Heart right ventricle (tissue), 16 donors: ENCODE results near the gene GLRX5. TPM values are rescaled to one million over a fixed set of nuclear protein-coding genes. Genes with fewer than 3 reads are reported as not detected.

Experiments
- ATAC-seq, 8 donors: fragments of 200-7000 bp; cut with Tn5 transposase; one replicate each; pipeline ENCODE4 v1.9.1; 2020; ENCODE audit warnings: mild to moderate bottlenecking in 8 of 8, moderate library complexity in 8 of 8, moderate number of reproducible peaks in 1 of 8
- DNase-seq, 2 donors: peaks; one replicate each; pipeline ENCODE4 v3.0.0-alpha.2; 2020
- H3K27ac ChIP-seq, 10 donors: fragments of 200-600 bp; sonication (generic) in 2 of 10; one replicate each; pipeline versions ENCODE4 v1.5.0 to v1.8.0; 2020 to 2022; ENCODE audit warnings: mild to moderate bottlenecking in 3 of 10
- H3K27me3 ChIP-seq, 7 donors: fragments of 200-600 bp; one replicate each; pipeline ENCODE4 v1.8.0; 2021 to 2022; ENCODE audit warnings: mild to moderate bottlenecking in 2 of 7
- H3K36me3 ChIP-seq, 9 donors: fragments of 200-600 bp; sonication (generic) in 1 of 9; one replicate each; pipeline versions ENCODE4 v1.5.0 to v1.8.0; 2020 to 2022; ENCODE audit warnings: mild to moderate bottlenecking in 2 of 9
- H3K4me1 ChIP-seq, 9 donors: fragments of 200-600 bp; sonication (generic) in 1 of 9; one replicate each; pipeline versions ENCODE4 v1.5.0 to v1.8.0; 2020 to 2022; ENCODE audit warnings: mild to moderate bottlenecking in 4 of 9
- H3K4me3 ChIP-seq, 10 donors: fragments of 200-600 bp; sonication (generic) in 2 of 10; one replicate each; pipeline versions ENCODE4 v1.5.0 to v1.8.0; 2020 to 2022; ENCODE audit warnings: mild to moderate bottlenecking in 7 of 10, moderate library complexity in 2 of 10
- H3K9me3 ChIP-seq, 11 donors: fragments of 200-600 bp in 10 of 11; sonication (generic) in 2 of 11; one replicate each; pipeline versions ENCODE4 v1.5.0 to v1.8.0; 2013 to 2022; ENCODE audit warnings: mild to moderate bottlenecking in 2 of 11, control low read depth in 1 of 11, moderate library complexity in 1 of 11
- CTCF ChIP-seq, 9 donors: fragments of 200-600 bp; sonication (generic) in 2 of 9; IDR thresholded peaks; one replicate each; pipeline versions ENCODE4 v1.5.0 to v1.8.0; 2021 to 2022; ENCODE audit warnings: antibody characterized with exemption in 9 of 9, mild to moderate bottlenecking in 5 of 9, moderate library complexity in 1 of 9
- WGBS, 2 donors: extraction: QIAGEN DNeasy Blood & Tissue Kit; methylation state at CpG; one replicate each; pipeline ENCODE4 v1.1.7; 2013; ENCODE audit warnings: inconsistent platforms in 1 of 2; 5-methylcytosine and 5-hydroxymethylcytosine counted together
- intact Hi-C, 10 donors: fragments of 100-400 bp; cut with DNase I; formaldehyde crosslinking; loops; one replicate each; pipeline versions ENCODE4 v1.11.1 to v1.14.2; 2022
- polyA plus RNA-seq, 2 donors: library from polyadenylated mRNA; stranded (reverse); fragments of 200-250 nt; gene quantifications; one replicate each; pipeline ENCODE4 v1.2.3, GENCODE V29; 2013
- total RNA-seq, 10 donors: library from RNA; stranded (reverse); fragmentation: NEBNext Ultra II Directional in 3 of 10; extraction: Animal tissue kit (Norgen Biotek cat#: 25700) in 3 of 10; gene quantifications; one replicate each; pipeline versions ENCODE4 v1.2.1 to v1.2.4, GENCODE V29; 2021 to 2023
- donor health status: Arrhythmogenic right ventricular cardiomyopathy.
- donor health status: ischemic (EF 13 %, LVEDD 7.1; RV severe dilation, severe dysfunction).
- donor health status: healthy with polysubstance abuse.
- donor health status: DM: no; HTN: yes; CAD: no.
- donor health status: DM: no; HTN: no; CAD: no.
- donor health status: ischemic (EF 25% LVEDD 6.9; RV normal size, moderate dysfunction).
- donor health status: ischemic (EF 25% LVEDD 5.7; RV mildly dilated, moderate dysfunction).
- donor health status: healthy.
- donor health status: DM: yes; HTN: yes; CAD: no.
- donor health status: Ischemic cardiomyopathy.
- donor health status: ischemic (EF 35%, LVEDD 5.7; RV mildly dilated, moderate dysfunction).
- donor health status: nonischemic (EF 11% LVEDD 7.7; RV severe dilation, severe dysfunction).
- donor health status: DM: yes; HTN: yes; CAD: no.
- donor health status: PGD.
- donor health status: ischemic (EF 29% LVEDD 5.4; RV normal size, mild dysfunction).
- donor health status: nonischemic (EF 23%, LVEDD 6.1; RV moderate dilation, normal function).

The GLRX5 gene
- total and polyA plus RNA-seq, 12 donors, result 49.8 to 121 (median 86.8) TPM

- no peak for TF ChIP-seq CTCF (IDR thresholded peaks at IDR 0.05)
- Histone ChIP-seq H3K36me3 (no peaks in the 10 kb centered on the region), H3K4me1 (peaks cover 12 to 73% (median 55%) of the 10 kb centered on the region in 9 donors), H3K4me3 (no peak overlapping the region), H3K9me3 (peaks cover 0 to 6% (median 0%) of the 10 kb centered on the region in 11 donors), H3K27me3 (no peaks in the 10 kb centered on the region), H3K27ac (peak overlapping the region in 1 of 10 donors; percentile 82)
- ATAC-seq (no peak), DNase-seq (no peak)
- intact Hi-C loops, result no loop called here
- WGBS, 2 donors, result 93 to 96% methylated on average over 4 of the region's 4 CpGs
Measured at GRCh38 chr14:95494456-95494855, 40.4 kb upstream of the GLRX5 start.

- Histone ChIP-seq H3K4me1 (peaks cover 14 to 72% (median 54%) of the 10 kb centered on the region in 9 donors), H3K36me3 (no peaks in the 10 kb centered on the region), H3K27me3 (no peaks in the 10 kb centered on the region), H3K4me3 (no peak overlapping the region), H3K27ac (peak overlapping the region in 3 of 10 donors; percentile 58 to 82 (median 76)), H3K9me3 (peaks cover 0 to 6% (median 0%) of the 10 kb centered on the region in 11 donors)
- DNase-seq (no peak), ATAC-seq (no peak)
- 97 to 100% methylated on average over 3 of the region's 3 CpGs for WGBS, 2 donors
- TF ChIP-seq CTCF (IDR thresholded peaks at IDR 0.05), result no peak
- intact Hi-C loops, result no loop called here
Measured at GRCh38 chr14:95495076-95495475, 39.8 kb upstream of the GLRX5 start.

GRCh38 chr14:95495538-95496025 is 39.3 kb upstream of the GLRX5 start:
- no peak for TF ChIP-seq CTCF (IDR thresholded peaks at IDR 0.05)
- Histone ChIP-seq H3K36me3 (no peaks in the 10 kb centered on the region), H3K9me3 (peaks cover 0 to 6% (median 0%) of the 10 kb centered on the region in 11 donors), H3K27ac (peak overlapping the region in 7 of 10 donors; percentile 22 to 82 (median 51)), H3K27me3 (no peaks in the 10 kb centered on the region), H3K4me3 (no peak overlapping the region), H3K4me1 (peaks cover 11 to 72% (median 54%) of the 10 kb centered on the region in 9 donors)
- intact Hi-C loops, result no loop called here
- DNase-seq, result no peak
- peak in 6 of 8 donors; percentile 6 to 22 (median 20) for ATAC-seq
- WGBS, 2 donors, result 75 to 84% methylated on average over 8 of the region's 8 CpGs

- ATAC-seq (peak in 2 of 8 donors; percentile 4 to 15), DNase-seq (no peak)
- no peak for TF ChIP-seq CTCF (IDR thresholded peaks at IDR 0.05)
- Histone ChIP-seq H3K4me1 (peaks cover 13 to 72% (median 54%) of the 10 kb centered on the region in 9 donors), H3K4me3 (no peak overlapping the region), H3K9me3 (peaks cover 0 to 6% (median 0%) of the 10 kb centered on the region in 11 donors), H3K27me3 (no peaks in the 10 kb centered on the region), H3K27ac (peak overlapping the region in 8 of 10 donors; percentile 2 to 82 (median 48)), H3K36me3 (peaks cover 0 to 6% (median 0%) of the 10 kb centered on the region in 9 donors)
- 58 to 66% methylated on average over 4 of the region's 4 CpGs for WGBS, 2 donors
- intact Hi-C loops, result no loop called here
Measured at GRCh38 chr14:95496111-95496681, 38.7 kb upstream of the GLRX5 start.
